CD4-positive, alpha-beta T cell treated with Interleukin-17A for 1 hour (primary cell): Measurements from ENCODE around the gene SLC43A2.

ENCODE experiments used
- DNase-seq: peaks from one replicate; pipeline ENCODE4 v3.0.0-alpha.2; 2020

SLC43A2 gene

DNA sequence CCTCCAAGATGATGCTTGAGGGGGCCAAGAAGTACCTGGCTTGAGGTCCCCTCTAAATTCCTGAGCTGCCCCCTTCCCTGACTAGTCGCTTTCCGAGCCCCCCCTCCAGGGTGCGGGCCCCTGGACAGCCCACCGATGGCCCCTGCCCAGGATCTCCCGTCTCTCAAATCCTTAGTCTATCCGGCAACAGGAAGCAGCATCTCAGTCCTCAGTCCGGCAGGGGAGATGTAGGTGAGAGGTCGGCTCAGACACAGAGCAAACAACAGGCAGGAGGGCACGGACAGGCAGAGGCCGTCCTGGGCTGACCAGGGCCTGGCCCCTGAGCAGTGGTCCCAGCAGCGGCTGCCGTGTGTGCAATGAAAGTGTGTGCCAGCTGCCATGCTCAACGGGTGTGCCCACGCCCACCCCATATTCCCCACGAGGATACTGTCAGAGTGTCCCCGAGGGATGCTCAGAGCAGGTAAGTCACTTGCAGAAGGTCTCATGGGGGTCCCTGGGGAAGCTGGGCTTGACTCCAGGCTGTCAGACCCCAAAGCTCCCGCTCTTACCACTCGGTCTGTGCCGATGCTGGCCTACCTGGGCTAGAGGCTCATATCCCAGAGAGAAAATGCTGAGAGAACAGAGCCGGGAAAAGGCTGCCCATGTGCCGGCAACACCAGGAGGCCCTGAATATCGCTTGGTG is 7.2 kb downstream of the SLC43A2 start:
- DNase-seq, result no peak

- DNase-seq, result no peak
Measured at GRCh38 chr17:1620486-1620885, 8.1 kb downstream of the SLC43A2 start.

GRCh38 chr17:1617620-1618174 is 10.9 kb downstream of the SLC43A2 start:
- DNase-seq, result no peak

DNA sequence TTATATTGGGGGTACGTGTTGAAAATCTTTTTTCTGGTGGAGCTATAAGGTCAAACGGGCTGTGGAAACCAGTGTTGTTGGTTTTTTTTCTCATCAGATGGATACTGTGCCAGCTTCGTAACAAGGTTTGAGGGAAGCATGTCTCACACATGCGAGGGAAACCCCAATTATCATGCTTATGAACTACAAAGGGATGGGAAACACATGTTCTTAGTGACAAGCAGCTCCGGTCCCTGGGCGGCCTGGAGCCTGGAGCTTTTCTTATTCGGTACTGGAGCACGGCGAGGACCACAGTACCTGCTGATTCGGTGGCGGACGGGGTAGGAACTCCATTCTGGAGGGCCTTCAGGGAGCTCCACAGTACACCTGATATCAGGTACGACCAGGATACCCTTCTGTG is 12.5 kb downstream of the SLC43A2 start:
- DNase-seq, result no peak

DNA sequence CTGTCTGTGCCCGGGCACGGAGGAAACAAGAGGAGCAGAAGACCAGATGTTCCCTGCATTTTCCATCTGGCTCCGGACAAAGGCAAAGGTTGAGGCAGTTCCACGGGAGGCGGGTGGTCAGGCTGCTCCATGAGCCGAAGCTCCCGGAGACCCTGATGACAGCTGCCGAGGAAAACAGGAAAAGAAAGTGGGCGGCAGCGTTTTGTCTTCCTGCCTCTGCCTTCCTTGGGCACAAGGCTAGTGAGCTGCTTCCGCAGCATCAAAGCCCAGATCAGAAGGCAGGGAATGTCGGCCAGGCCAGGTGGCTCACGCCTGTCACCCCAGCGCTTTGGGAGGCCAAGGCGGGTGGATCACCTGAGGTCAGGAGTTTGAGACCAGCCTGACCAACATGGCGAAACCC is 16.2 kb downstream of the SLC43A2 start:
- DNase-seq, result no peak

DNA sequence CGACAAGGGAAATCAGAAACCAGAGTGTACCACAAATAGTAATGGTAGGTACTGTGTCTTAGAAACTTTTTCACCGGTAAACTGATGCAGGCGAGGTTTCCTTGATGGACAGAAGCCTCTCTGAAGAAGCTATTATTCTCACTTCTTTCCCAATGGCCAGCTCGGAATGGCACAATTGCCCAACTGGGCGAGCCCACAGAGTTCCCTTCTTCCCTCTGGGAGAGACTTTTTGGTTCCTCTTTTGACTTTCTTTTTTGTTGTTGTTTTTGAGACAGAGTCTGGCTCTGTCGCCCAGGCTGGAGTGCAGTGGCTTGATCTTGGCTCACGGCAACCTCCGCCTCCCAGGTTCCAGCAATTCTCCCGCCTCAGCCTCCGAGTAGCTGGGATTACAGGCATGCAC is 16.9 kb downstream of the SLC43A2 start:
- no peak for DNase-seq

GRCh38 chr17:1608676-1609075 is 20.0 kb downstream of the SLC43A2 start:
- DNase-seq, result no peak

DNA sequence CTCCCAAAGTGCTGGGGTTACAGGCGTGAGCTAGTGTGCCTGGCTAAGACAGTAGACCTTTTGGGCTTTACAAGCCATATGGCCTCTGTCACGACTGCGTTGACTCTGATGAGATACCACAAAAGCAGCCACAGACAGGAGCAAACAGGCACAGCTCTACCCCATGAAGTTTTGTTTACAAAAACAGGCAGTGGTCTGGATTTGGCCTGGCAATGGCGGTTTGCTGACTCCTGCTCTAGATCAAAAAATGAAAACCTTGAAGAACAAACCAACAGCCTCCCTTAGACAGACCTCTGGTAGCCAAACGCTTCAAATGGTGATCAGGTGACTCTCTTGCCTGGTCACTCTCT is 20.7 kb downstream of the SLC43A2 start:
- DNase-seq, result no peak

- DNase-seq, result no peak
Measured at GRCh38 chr17:1606352-1606985, 22.2 kb downstream of the SLC43A2 start.

GRCh38 chr17:1605681-1606351 is 22.8 kb downstream of the SLC43A2 start:
- no peak for DNase-seq

DNA sequence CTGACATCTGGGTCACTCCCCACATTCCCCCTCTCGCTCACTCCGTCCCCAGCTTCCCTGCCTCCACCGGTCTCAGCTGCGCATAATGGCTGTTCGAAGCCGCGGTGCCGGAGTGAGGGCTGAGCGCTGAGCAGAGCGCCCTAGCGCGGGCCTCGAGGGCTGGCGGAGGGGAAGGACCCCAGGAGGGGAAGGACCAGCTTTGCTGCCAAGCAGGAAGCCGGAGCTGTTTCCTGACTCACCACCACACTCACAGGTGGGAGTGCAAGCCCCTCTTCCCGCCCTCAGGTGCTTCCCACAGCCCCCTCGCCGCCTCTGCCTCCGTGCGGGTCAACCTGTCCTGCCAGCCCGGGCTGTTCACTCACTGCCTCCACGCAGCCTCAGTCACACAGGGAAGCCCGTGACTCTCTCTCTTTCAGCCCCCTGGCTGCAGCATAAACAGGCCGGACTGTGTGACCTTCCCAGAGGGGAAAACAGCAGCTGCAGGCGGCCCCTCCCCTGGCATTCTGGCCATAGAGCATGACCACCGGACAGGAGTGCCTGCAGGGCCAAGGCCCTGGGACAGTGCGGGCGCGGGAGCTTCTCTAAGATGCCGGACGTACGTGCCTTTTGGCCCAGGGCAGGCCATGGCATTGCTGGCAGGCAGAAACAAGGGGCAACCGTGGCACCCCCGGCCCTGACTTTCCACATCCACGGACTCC is 23.7 kb downstream of the SLC43A2 start:
- DNase-seq, result no peak

- DNase-seq, result no peak
Measured at GRCh38 chr17:1601571-1601970, 27.1 kb downstream of the SLC43A2 start.

GRCh38 chr17:1598399-1599095 is 30.1 kb downstream of the SLC43A2 start:
- no peak for DNase-seq

- no peak for DNase-seq
Measured at GRCh38 chr17:1597861-1598342, 30.7 kb downstream of the SLC43A2 start.

GRCh38 chr17:1593630-1593931 is 35.1 kb downstream of the SLC43A2 start:
- no peak for DNase-seq

DNA sequence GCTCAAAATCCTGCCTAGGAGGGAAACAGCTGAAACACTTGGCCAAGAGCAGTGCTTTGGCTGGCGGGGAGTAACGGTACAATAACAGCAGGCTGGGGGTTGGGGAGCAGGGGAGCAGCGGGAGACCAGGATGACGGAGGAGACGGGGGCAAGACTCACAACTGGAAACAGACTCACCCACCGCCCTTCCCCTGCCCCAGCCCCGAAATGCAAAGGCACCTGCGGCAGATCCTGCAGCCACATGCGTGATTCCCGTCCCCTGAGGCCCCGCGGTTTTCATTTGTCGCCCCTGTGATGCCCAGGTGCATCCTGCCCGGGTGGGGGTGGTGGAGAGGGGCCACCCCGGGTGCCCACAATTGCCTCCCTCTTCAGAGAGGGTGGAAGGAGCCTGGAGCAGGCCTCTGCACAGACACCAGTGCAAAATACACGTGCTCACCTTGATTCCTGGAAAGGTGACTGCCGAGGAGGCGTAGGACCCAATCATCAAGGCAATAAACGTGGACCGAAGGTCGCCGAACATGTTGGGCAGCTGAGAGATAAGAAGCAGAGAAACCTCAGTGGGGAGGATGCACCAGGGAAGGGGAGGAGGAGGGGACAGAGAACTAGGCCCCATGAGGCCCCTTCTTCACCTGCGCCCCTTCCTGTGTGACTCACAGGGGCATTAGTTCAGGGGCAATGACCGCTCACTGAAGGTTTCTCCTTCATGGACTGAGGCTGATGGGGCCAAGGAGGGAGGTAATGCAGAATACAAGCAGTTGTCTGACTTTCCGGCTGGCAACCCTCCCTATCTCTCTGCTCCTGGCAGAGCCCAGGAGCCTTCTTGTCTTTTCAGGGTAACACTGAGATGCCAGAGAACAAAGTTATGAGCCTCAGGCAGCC is 35.6 kb downstream of the SLC43A2 start:
- DNase-seq, result no peak

DNA sequence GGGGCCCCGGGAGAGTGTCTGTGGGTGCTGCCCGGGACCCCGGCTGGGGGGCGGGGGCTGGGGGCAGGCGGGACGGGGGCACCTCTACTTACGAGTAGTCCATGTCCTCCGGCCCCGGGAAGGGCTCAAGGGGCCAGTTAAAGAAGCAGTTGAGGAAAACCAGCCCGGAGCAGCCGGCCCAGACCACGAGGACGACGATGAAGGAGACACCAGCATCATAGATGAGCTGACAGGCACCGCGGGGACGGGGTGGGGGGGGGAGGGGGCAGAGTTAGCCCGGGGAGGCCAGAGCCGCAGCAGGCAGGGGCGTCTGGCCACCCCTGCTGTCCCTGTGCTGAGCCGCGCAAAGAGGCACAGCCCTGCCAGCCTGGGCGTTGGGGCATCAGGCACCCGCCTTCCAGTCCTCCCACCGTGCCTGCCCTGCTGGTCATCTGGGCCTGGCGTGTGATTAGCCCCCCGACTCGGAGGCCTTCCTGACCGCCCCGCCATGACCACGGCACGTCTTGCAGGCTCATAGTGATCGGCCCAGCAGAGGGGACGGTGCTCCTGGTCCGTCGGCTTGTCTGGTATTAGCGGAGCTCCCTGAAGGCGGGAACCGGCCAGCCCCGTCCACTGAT is 37.1 kb downstream of the SLC43A2 start:
- DNase-seq, result no peak

GRCh38 chr17:1590747-1591473 is 37.7 kb downstream of the SLC43A2 start:
- no peak for DNase-seq

GRCh38 chr17:1590029-1590746 is 38.4 kb downstream of the SLC43A2 start:
- DNase-seq, result no peak
